Stromal cell of bone marrow (primary cell): ENCODE results near the gene CST5.
"Not testable (repeated sequence)": the region's sequence is repeated elsewhere in the genome, so short reads cannot be mapped to it uniquely, and the experiment has no call there.

Experiments
- DNase-seq: peaks from one replicate; pipeline ENCODE4 v3.0.0-alpha.2; 2012; ENCODE audit warnings: low read depth

Gene CST5, protein sequence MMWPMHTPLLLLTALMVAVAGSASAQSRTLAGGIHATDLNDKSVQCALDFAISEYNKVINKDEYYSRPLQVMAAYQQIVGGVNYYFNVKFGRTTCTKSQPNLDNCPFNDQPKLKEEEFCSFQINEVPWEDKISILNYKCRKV

DNA sequence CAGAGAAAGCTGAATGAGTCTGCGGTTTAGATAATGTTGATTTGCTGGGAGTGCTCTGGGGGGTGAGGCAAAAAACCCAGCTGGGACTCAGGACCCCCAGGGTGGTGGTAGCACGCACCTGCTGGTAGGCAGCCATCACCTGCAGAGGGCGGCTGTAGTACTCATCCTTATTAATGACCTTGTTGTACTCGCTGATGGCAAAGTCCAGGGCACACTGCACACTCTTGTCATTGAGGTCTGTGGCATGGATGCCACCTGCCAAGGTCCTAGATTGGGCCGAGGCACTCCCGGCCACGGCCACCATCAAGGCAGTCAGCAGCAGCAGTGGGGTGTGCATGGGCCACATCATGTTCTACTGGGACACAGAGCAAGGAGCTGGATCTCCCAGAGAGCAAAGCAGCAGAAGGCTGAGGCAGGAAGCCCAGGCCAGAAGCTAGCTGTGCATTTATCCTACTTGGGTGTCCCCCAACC is at the start of gene CST5:
Gene CST5, minus strand, starts transcription at position 421 of the 471 bp plus-strand sequence. Its CDS starts 72 bp downstream, at position 349.
- no peak for DNase-seq

DNA sequence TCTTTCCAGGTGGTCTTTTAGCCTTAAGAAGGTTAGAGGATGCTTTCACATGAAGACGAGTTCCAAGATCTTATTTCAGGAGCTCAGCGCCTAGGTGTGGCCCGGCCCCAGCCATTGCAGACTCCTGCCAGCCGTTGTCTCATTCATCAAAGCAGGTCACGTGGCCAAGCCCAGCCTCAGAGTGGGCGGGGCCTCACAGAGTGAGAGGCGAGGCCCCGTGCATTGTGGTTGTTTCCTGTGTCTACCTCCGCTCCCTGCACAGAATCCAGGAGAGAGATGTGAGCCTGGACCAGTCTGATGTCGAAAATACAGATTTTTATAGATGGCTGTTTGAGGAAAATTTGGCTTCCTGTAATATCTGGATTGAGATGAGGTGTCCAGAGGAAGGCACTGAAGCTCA is 49.2 kb upstream of the CST5 start:
- no peak for DNase-seq

GRCh38 chr20:23928353-23928752 is 48.8 kb upstream of the CST5 start:
- no peak for DNase-seq

DNA sequence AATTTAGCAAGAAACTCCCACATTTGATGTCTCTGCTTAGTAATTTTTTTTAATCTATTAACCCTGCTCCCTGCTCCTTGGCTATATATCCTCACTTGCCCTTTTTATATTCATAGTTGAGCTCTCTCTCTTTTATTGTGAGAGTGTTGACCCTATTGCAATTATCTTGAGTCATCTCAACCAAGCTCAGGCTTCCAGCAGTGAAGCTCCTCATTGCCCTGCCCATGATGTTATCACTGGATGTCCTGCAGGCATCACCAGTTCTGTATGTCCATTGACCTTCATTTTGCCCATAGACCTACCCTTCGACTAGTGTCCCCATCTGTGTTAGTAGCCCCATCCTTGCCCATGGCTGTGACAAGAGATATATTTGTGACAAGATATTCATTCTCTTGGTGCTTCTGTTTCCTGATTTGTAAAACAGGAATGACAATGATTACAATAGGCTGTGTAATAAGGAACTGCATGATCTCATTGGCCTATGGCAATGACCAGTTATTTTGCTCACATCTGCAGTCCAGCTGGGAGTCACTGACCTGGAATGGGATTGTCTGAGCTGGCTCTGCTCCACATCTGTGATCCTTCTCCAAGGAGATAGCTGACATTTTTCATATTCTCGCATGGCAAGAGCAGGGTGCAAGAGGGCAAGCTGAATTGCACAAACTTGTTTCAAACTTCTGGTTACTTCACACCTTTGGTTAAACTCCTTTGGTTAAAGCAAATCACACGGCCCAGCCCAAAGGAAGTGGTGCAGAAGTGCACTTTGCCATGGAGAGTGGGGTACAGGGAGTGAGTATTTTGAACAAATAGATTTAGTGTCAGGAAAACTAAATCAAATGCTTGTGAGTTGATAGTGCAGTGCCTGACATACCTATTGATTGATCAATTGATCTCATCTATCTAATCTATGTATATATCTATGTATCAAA is 47.7 kb upstream of the CST5 start:
- DNase-seq: no peak

GRCh38 chr20:23926526-23926880 is 47.0 kb upstream of the CST5 start:
- DNase-seq: no peak

DNA sequence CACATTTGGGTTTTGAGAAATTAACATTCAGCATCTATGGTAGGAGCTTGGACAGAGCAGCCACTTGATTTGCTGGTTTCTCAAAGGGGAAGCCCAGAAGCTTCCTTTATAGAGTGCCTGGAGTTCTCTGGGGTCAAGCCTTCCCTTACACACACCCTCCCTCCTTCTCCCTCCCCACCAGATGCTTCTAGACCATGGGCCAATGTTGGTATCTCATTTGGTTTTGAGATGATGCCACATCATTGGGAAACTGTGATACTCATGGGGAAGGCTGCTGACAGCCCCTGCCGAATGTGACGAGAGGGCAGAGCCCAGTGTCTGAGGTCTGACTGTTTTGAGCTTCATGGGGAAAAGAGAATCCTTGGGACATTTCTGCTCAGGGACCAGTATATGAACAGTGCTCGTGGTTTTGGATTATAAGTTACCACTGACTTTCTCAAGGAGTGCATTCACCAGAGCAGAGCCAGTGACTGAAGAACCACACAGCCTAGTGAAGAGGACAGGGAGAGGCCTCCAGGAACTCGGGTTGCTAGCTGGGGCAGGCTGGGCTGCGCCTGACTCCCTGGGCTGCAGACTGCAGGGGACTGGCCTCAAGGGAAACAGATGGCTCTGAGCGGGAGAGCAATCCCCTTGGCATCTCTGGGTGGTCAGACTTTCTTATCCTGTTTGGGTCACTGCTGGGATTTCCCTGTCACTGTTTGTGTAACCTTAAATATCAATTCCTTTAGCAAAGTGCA is 46.4 kb upstream of the CST5 start:
- no peak for DNase-seq

GRCh38 chr20:23924751-23925150 is 45.2 kb upstream of the CST5 start:
- no peak for DNase-seq

DNA sequence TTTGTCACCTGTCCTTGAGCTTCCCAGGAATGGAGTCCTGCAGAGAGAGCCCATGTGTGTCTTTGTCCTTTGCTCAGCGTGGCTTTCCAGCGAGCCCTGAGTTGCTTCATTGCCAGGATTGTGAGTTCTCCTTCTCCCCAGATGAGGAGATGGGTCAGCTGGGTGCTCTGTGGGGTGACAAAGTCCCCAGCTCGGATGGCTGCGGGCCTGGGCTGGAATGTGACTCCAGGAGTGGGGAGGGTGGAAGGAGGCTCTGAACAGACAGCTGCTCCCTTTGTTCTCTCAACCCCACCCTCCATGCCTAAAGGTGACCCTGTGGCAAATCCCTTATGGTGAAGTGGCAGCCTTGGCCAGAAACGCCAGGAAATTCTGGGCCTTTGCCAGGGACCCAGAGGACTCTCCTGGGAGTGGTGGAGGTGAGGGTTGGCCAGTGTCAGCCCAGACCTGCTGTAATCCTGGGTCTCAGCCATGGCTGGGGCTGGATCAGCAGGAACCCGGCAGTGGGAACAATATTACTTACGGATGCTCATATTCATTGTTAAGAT is 44.4 kb upstream of the CST5 start:
- no peak for DNase-seq

DNA sequence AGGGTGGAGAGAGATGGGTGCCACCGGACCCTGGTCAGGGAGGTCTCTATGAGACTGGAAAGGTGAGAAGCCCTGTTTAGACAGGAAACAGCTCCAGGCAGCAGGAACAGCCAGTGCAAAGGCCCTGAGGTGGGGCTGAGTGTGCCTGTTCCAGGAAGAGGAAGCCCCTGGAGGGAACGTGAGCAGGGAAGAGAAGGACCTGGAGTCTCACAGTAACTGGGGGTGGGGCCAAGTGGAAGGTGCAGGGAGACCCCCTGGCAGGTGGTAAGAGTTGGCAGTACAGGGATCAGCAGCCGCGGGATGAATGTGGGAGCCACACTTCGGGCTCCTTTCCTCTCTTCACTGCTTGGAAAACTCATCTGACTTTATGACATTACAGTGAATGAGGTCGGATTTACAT is 43.8 kb upstream of the CST5 start:
- DNase-seq: no peak

GRCh38 chr20:23920408-23921325 is 41.1 kb upstream of the CST5 start:
- no peak for DNase-seq

DNA sequence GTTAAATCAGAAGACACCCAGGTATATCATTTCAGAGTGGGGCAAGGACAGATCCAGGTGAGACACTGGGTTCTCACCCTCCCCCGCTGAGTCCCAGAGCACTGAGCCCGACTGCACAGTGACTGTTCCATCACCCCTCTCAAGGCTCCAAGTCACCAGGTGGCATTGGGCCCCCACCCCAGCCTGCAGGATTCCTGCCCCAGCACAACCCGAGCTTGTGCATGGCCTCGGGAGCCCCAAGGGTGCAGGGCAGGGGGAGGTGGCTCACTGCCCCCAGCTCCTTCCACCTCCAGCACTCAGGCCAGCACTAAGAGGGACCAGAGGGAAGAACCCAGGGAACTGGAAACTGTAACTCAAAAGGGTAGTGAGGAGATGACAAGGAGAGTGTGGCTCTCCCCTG is 39.3 kb upstream of the CST5 start:
- DNase-seq: no peak

DNA sequence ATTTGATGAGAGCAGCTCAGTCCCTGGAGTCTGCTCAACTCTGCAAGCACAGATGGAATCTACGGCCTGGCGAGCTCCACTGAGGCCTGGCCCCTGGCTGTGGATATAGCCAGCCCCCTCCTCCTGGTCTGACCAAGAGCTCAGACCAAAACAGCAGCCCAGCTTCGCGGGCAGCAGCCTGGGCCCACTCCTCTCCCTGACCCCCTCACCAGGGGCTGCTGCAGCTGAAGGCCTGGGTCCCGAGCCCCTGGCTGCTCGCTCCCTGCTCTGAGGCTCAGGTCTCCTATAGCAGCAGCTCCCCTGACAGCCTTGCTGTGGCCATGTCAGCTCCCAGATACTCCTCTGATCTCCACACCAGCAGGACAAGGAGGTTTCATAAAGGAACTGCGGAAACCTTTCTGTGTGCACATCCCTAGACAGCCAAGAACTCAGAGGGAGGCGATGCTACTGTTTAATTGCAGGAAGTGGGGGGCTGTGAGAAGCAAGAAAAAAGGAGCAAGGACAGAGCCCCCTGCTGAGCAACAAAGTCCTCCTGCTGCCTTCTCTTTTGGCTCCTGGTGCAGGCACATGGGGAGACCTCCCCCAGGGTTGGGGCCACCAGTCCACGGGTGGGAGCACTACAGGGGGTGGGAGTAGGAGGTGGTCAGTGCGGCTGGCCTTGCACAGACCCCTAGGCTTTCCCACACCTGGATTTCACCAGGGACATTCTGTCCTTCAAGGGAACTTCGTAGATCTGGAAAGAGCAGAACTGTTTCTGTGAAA is 38.7 kb upstream of the CST5 start:
- no peak for DNase-seq

- DNase-seq: no peak
Observed at GRCh38 chr20:23917024-23917725, 37.6 kb upstream of the CST5 start.

DNA sequence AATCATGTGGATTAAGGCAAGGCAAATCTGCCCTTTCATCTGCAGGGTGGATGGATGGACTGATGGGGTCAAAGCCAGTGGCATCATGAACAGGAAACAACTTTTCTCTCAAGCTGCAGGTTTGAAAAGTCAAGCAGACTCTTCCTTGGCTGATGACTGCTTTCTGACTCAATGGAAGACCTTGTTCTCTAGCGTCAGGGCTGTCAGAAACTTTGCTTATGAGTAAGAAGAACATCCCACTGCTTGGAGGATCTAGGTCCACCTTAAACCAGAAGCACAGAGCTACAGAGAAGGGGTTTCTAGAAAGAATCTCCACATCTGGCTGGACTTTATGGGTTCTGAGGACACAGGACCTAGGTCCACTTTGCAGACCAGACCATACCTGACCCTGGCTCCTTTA is 36.3 kb upstream of the CST5 start:
- no peak for DNase-seq

DNA sequence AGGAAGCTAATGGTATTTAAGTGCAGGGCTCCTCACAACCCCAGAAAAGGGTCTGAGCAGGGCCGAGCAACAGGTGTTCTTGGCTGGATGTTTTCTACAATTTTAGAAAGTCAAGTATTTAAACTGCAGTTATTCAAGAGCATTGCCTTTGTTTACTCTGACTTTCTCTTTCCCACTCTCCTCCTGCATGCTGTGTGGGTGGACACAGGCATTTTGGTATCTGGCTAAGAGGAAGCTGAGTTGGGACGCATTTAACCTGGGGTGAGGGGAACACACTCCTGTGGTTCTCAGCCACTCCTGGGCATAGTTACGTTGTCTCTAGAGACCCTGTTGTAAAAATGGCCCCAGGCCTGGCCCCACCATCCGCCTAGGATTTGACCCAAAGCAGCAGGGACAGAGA is 34.9 kb upstream of the CST5 start:
- DNase-seq: not testable (repeated sequence)

DNA sequence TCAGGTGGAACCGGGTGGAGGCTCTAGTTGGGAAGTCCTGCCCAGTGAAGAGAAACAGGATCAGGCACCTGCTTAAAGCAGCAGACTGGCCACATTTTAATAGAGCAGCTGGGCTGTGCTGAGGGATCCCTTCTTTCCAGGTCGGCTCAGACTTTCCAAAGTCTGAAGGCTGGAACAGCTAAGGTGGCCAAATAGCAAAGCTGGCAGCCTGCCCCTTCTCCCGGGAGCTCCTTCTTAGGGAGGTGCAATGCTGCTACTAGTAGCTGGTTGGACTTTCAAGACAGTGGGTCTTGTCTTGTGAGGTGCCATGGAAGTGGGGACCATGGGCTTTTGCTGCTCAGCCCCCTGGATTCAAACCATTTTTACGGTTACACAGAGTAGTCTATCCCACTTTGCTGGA is 30.7 kb upstream of the CST5 start:
- DNase-seq: no peak

GRCh38 chr20:23909390-23909789 is 29.8 kb upstream of the CST5 start:
- no peak for DNase-seq

- DNase-seq: no peak
Observed at GRCh38 chr20:23907579-23907978, 28.0 kb upstream of the CST5 start.

- DNase-seq: not testable (repeated sequence)
Observed at GRCh38 chr20:23902396-23902795, 22.8 kb upstream of the CST5 start.

DNA sequence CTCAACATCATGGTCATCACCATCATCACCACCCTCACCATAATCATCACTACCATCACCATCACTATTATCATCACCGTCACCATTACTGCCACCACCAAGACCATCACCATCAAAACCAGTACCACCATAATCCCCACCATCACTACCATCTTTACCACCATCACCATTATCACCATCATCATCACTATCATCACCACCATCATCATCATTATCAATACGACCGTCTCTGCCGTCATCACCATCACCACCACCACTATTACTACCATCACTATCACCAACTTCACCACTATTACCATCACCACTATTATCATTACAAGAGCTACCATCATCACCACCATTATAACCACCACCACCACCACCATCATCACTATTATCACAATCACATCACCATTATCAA is 11.3 kb upstream of the CST5 start:
- not testable (repeated sequence) for DNase-seq
